ENCODE data around the gene TSSK2.

The TSSK2 gene

GRCh38 chr22:19134176-19134831 is 3.2 kb downstream of the TSSK2 start:
- H3K4me3 ChIP-seq (ENCODE audit: control insufficient read depth in 1 of 7, extremely low read depth in 1 of 7, insufficient read depth in 4 of 7, low read depth in 2 of 7, low read length in 6 of 7), result no peak overlapping the region
- H3K9me3 ChIP-seq (ENCODE audit: control extremely low read depth in 1 of 5, control insufficient read depth in 4 of 5, insufficient read depth in 2 of 5, low read depth in 1 of 5, low read length in 4 of 5), result no peaks in the 10 kb centered on the region
- H3K27me3 ChIP-seq (replicated peaks in 2 of 5; ENCODE audit: control insufficient read depth in 4 of 5, insufficient read depth in 5 of 5, low read length in 4 of 5), result no peaks in the 10 kb centered on the region
- ChIA-PET POLR2A (no interaction called here), CTCF (interaction anchor here (0.9 to 1.5 kb wide), 3 partner anchors 12 to 39 kb away, joined by 3 to 5 read pairs (median 3); partner anchors contain the start of gene DGCR2)
- DNase-seq, result no peak
- peaks cover 7 to 72% (median 58%) of the 10 kb centered on the region in 4 experiments for H3K36me3 ChIP-seq (ENCODE audit: control insufficient read depth in 4 of 4, insufficient read depth in 4 of 4, low read length in 3 of 4)
- H3K4me1 ChIP-seq (ENCODE audit: control extremely low read depth in 1 of 4, control insufficient read depth in 4 of 4, insufficient read depth in 4 of 4, low read length in 3 of 4), result no peaks in the 10 kb centered on the region
- no peak overlapping the region for H3K27ac ChIP-seq (ENCODE audit: insufficient read depth in 1 of 2, low read depth in 1 of 2, low read length in 2 of 2, poor library complexity in 1 of 2, severe bottlenecking in 2 of 2)
- WGBS (ENCODE audit: insufficient coverage), result 95% methylated on average over 20 of the region's 21 CpGs

GRCh38 chr22:19134874-19135273 is 3.8 kb downstream of the TSSK2 start:
- no peaks in the 10 kb centered on the region for H3K4me1 ChIP-seq (ENCODE audit: control extremely low read depth in 1 of 4, control insufficient read depth in 4 of 4, insufficient read depth in 4 of 4, low read length in 3 of 4)
- no peaks in the 10 kb centered on the region for H3K27me3 ChIP-seq (replicated peaks in 2 of 5; ENCODE audit: control insufficient read depth in 4 of 5, insufficient read depth in 5 of 5, low read length in 4 of 5)
- CTCF ChIA-PET, result interaction anchor here (0.9 kb wide), 1 partner anchor 38 kb away, joined by 3 read pairs; no protein-coding TSS in a partner anchor
- POLR2A ChIA-PET, result no interaction called here
- no peaks in the 10 kb centered on the region for H3K9me3 ChIP-seq (ENCODE audit: control extremely low read depth in 1 of 5, control insufficient read depth in 4 of 5, insufficient read depth in 2 of 5, low read depth in 1 of 5, low read length in 4 of 5)
- 93% methylated on average over 13 of the region's 18 CpGs for WGBS (ENCODE audit: insufficient coverage)
- H3K27ac ChIP-seq (ENCODE audit: insufficient read depth in 1 of 2, low read depth in 1 of 2, low read length in 2 of 2, poor library complexity in 1 of 2, severe bottlenecking in 2 of 2), result no peak overlapping the region
- DNase-seq, result no peak
- H3K4me3 ChIP-seq (ENCODE audit: control insufficient read depth in 1 of 7, extremely low read depth in 1 of 7, insufficient read depth in 4 of 7, low read depth in 2 of 7, low read length in 6 of 7), result no peak overlapping the region
- H3K36me3 ChIP-seq (ENCODE audit: control insufficient read depth in 4 of 4, insufficient read depth in 4 of 4, low read length in 3 of 4), result peaks cover 11 to 77% (median 63%) of the 10 kb centered on the region in 4 experiments

GRCh38 chr22:19136915-19137314 is 5.8 kb downstream of the TSSK2 start:
- CTCF ChIA-PET, result interaction anchor here (0.9 kb wide), 1 partner anchor 26 kb away, joined by 3 read pairs; no protein-coding TSS in a partner anchor
- no peaks in the 10 kb centered on the region for H3K27me3 ChIP-seq (replicated peaks in 2 of 5; ENCODE audit: control insufficient read depth in 4 of 5, insufficient read depth in 5 of 5, low read length in 4 of 5)
- WGBS (ENCODE audit: insufficient coverage), result 92% methylated on average over 8 of the region's 10 CpGs
- no peak for DNase-seq
- H3K9me3 ChIP-seq (ENCODE audit: control extremely low read depth in 1 of 5, control insufficient read depth in 4 of 5, insufficient read depth in 2 of 5, low read depth in 1 of 5, low read length in 4 of 5), result no peaks in the 10 kb centered on the region
- H3K36me3 ChIP-seq (ENCODE audit: control insufficient read depth in 4 of 4, insufficient read depth in 4 of 4, low read length in 3 of 4), result peaks cover 11 to 93% (median 70%) of the 10 kb centered on the region in 4 experiments
- POLR2A ChIA-PET, result no interaction called here
- H3K27ac ChIP-seq (ENCODE audit: insufficient read depth in 1 of 2, low read depth in 1 of 2, low read length in 2 of 2, poor library complexity in 1 of 2, severe bottlenecking in 2 of 2), result no peak overlapping the region
- H3K4me3 ChIP-seq (ENCODE audit: control insufficient read depth in 1 of 7, extremely low read depth in 1 of 7, insufficient read depth in 4 of 7, low read depth in 2 of 7, low read length in 6 of 7), result no peak overlapping the region
- no peaks in the 10 kb centered on the region for H3K4me1 ChIP-seq (ENCODE audit: control extremely low read depth in 1 of 4, control insufficient read depth in 4 of 4, insufficient read depth in 4 of 4, low read length in 3 of 4)

- ChIA-PET CTCF (interaction anchor here (0.9 kb wide), 1 partner anchor 27 kb away, joined by 3 read pairs; no protein-coding TSS in a partner anchor), POLR2A (no interaction called here)
- WGBS (ENCODE audit: insufficient coverage), result 98% methylated on average over 7 of the region's 11 CpGs
- DNase-seq, result no peak
- Histone ChIP-seq H3K27ac (ENCODE audit: insufficient read depth in 1 of 2, low read depth in 1 of 2, low read length in 2 of 2, poor library complexity in 1 of 2, severe bottlenecking in 2 of 2) (no peak overlapping the region), H3K9me3 (ENCODE audit: control extremely low read depth in 1 of 5, control insufficient read depth in 4 of 5, insufficient read depth in 2 of 5, low read depth in 1 of 5, low read length in 4 of 5) (no peaks in the 10 kb centered on the region), H3K4me1 (ENCODE audit: control extremely low read depth in 1 of 4, control insufficient read depth in 4 of 4, insufficient read depth in 4 of 4, low read length in 3 of 4) (no peaks in the 10 kb centered on the region), H3K36me3 (ENCODE audit: control insufficient read depth in 4 of 4, insufficient read depth in 4 of 4, low read length in 3 of 4) (peaks cover 7 to 95% (median 72%) of the 10 kb centered on the region in 4 experiments), H3K27me3 (replicated peaks in 2 of 5; ENCODE audit: control insufficient read depth in 4 of 5, insufficient read depth in 5 of 5, low read length in 4 of 5) (no peaks in the 10 kb centered on the region), H3K4me3 (ENCODE audit: control insufficient read depth in 1 of 7, extremely low read depth in 1 of 7, insufficient read depth in 4 of 7, low read depth in 2 of 7, low read length in 6 of 7) (no peak overlapping the region)
Observed at GRCh38 chr22:19137384-19138216, 6.5 kb downstream of the TSSK2 start.

- H3K27me3 ChIP-seq (replicated peaks in 2 of 5; ENCODE audit: control insufficient read depth in 4 of 5, insufficient read depth in 5 of 5, low read length in 4 of 5), result no peaks in the 10 kb centered on the region
- ChIA-PET POLR2A (interaction anchor here (0.5 kb wide), 1 partner anchor 25 kb away, joined by 3 read pairs; no protein-coding TSS in a partner anchor), CTCF (interaction anchor here (0.6 kb wide), 1 partner anchor 988 kb away, joined by 3 read pairs; the partner anchor contains the start of gene USP18)
- peaks cover 7 to 89% (median 68%) of the 10 kb centered on the region in 4 experiments for H3K36me3 ChIP-seq (ENCODE audit: control insufficient read depth in 4 of 4, insufficient read depth in 4 of 4, low read length in 3 of 4)
- DNase-seq, result no peak
- H3K9me3 ChIP-seq (ENCODE audit: control extremely low read depth in 1 of 5, control insufficient read depth in 4 of 5, insufficient read depth in 2 of 5, low read depth in 1 of 5, low read length in 4 of 5), result no peaks in the 10 kb centered on the region
- 94% methylated on average over 10 of the region's 15 CpGs for WGBS (ENCODE audit: insufficient coverage)
- no peak overlapping the region for H3K4me3 ChIP-seq (ENCODE audit: control insufficient read depth in 1 of 7, extremely low read depth in 1 of 7, insufficient read depth in 4 of 7, low read depth in 2 of 7, low read length in 6 of 7)
- H3K4me1 ChIP-seq (ENCODE audit: control extremely low read depth in 1 of 4, control insufficient read depth in 4 of 4, insufficient read depth in 4 of 4, low read length in 3 of 4), result peaks cover 0 to 4% (median 3%) of the 10 kb centered on the region in 4 experiments
- H3K27ac ChIP-seq (ENCODE audit: insufficient read depth in 1 of 2, low read depth in 1 of 2, low read length in 2 of 2, poor library complexity in 1 of 2, severe bottlenecking in 2 of 2), result no peak overlapping the region
Observed at GRCh38 chr22:19138217-19139000, 7.3 kb downstream of the TSSK2 start.

- ChIA-PET CTCF (no interaction called here), POLR2A (no interaction called here)
- 100% methylated on average over 9 of the region's 9 CpGs for WGBS (ENCODE audit: insufficient coverage)
- Histone ChIP-seq H3K27ac (ENCODE audit: insufficient read depth in 1 of 2, low read depth in 1 of 2, low read length in 2 of 2, poor library complexity in 1 of 2, severe bottlenecking in 2 of 2) (no peak overlapping the region), H3K4me3 (ENCODE audit: control insufficient read depth in 1 of 7, extremely low read depth in 1 of 7, insufficient read depth in 4 of 7, low read depth in 2 of 7, low read length in 6 of 7) (no peak overlapping the region), H3K9me3 (ENCODE audit: control extremely low read depth in 1 of 5, control insufficient read depth in 4 of 5, insufficient read depth in 2 of 5, low read depth in 1 of 5, low read length in 4 of 5) (no peaks in the 10 kb centered on the region), H3K36me3 (ENCODE audit: control insufficient read depth in 4 of 4, insufficient read depth in 4 of 4, low read length in 3 of 4) (peaks cover 7 to 83% (median 62%) of the 10 kb centered on the region in 4 experiments), H3K27me3 (replicated peaks in 2 of 5; ENCODE audit: control insufficient read depth in 4 of 5, insufficient read depth in 5 of 5, low read length in 4 of 5) (no peaks in the 10 kb centered on the region), H3K4me1 (ENCODE audit: control extremely low read depth in 1 of 4, control insufficient read depth in 4 of 4, insufficient read depth in 4 of 4, low read length in 3 of 4) (peaks cover 3 to 9% (median 6%) of the 10 kb centered on the region in 4 experiments)
- no peak for DNase-seq
Observed at GRCh38 chr22:19139001-19139356, 7.9 kb downstream of the TSSK2 start.
